ENCODE measurements around the gene DOC2B. TPM values are rescaled to one million over a fixed set of nuclear protein-coding genes. Genes with fewer than 3 reads are reported as not detected.

Gene DOC2B
- total and polyA plus RNA-seq, 2 of the 8 experiments (the other 6 are each of a cell fraction or from before 2014, with no cell fraction given), result 1.3 to 3.3 TPM

DNA sequence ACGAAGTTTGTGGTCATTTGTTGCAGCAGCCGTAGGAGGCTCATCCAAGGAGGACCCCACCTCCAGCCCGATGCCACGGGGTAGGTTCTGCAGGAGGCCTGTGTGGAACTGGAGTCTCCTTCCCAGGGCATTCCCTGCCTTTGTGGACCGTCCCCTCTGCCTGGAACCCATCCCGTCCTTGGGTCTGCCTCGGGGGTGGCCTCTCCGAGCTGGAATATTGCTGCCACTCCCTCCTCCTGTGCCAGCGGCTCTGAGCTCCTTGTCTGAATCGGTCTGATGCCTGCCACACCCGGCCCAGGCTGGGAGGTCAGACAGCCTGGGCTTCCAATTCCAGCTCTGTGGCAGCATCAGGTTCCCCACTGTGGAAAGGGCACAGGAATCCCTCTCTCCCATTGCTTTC, 18.8 kb downstream of the DOC2B start:
- Histone ChIP-seq H3K4me1 (replicated peaks in 1 of 4; ENCODE audit: control insufficient read depth in 3 of 4, insufficient read depth in 4 of 4, low read length in 3 of 4) (no peaks in the 10 kb centered on the region; a peak in 1 of 7 replicates), H3K23me2 (ENCODE audit: low read depth, low read length) (no peaks in the 10 kb centered on the region), H4K91ac (replicated peaks; ENCODE audit: insufficient read length, low read length) (no peak overlapping the region), H3K14ac (ENCODE audit: insufficient read length) (no peak overlapping the region), H3K79me1 (ENCODE audit: low read depth, low read length) (no peaks in the 10 kb centered on the region), H2BK12ac (ENCODE audit: low read depth, low read length) (no peak overlapping the region), H2BK5ac (ENCODE audit: low read depth, low read length) (no peak overlapping the region), H3K4ac (replicated peaks; ENCODE audit: insufficient read length, low read depth, low read length) (no peak overlapping the region), H3K9me3 (ENCODE audit: insufficient read depth in 2 of 2, low read depth in 1 of 2, low read length in 1 of 2) (no peaks in the 10 kb centered on the region), H3K36me3 (ENCODE audit: control insufficient read depth in 2 of 4, insufficient read depth in 4 of 4, low read length in 3 of 4) (no peaks in the 10 kb centered on the region), H2BK120ac (replicated peaks; ENCODE audit: low read depth, low read length) (no peak overlapping the region), H2AK5ac (ENCODE audit: low read depth, low read length) (no peak overlapping the region), H3K56ac (replicated peaks; ENCODE audit: insufficient read length, low read depth, low read length) (no peak overlapping the region), H3K27ac (ENCODE audit: low read depth, low read length) (no peak overlapping the region), H3K18ac (ENCODE audit: extremely low read depth, low read length) (no peak overlapping the region), H2BK15ac (ENCODE audit: low read length) (no peak overlapping the region), H4K8ac (ENCODE audit: extremely low read depth, insufficient read depth, low read length) (no peak overlapping the region), H4K20me1 (replicated peaks in 1 of 2; ENCODE audit: control insufficient read depth in 1 of 2, insufficient read depth in 2 of 2, low read length in 2 of 2) (no peaks in the 10 kb centered on the region), H2BK20ac (ENCODE audit: low read length) (no peak overlapping the region), H3K23ac (ENCODE audit: insufficient read length) (no peak overlapping the region), H4K5ac (ENCODE audit: insufficient read length, low read depth, low read length) (no peak overlapping the region), H2AFZ (ENCODE audit: low read length) (no peak overlapping the region), H3K79me2 (ENCODE audit: control insufficient read depth in 1 of 2, insufficient read depth in 2 of 2, low read length in 2 of 2) (no peaks in the 10 kb centered on the region), H3K9ac (replicated peaks in 1 of 4; ENCODE audit: extremely low read depth in 1 of 4, low read depth in 3 of 4, low read length in 3 of 4) (no peak overlapping the region), H3K27me3 (replicated peaks in 1 of 4; ENCODE audit: control insufficient read depth in 3 of 4, extremely low read depth in 1 of 4, insufficient read depth in 3 of 4, low read length in 3 of 4) (no peaks in the 10 kb centered on the region), H3K4me2 (ENCODE audit: insufficient read depth in 1 of 2, low read depth in 2 of 2, low read length in 2 of 2) (no peak overlapping the region), H3K4me3 (ENCODE audit: extremely low read depth in 1 of 4, insufficient read depth in 2 of 4, low read depth in 3 of 4, low read length in 4 of 4) (no peak overlapping the region)
- ChIA-PET CTCF (ENCODE audit: partially characterized antibody) (interaction anchor here (0.7 to 3.5 kb wide), 10 partner anchors 14 to 224 kb away, joined by 3 to 20 read pairs (median 4); no protein-coding TSS in a partner anchor), POLR2A (ENCODE audit: partially characterized antibody) (no interaction called here)
- TF ChIP-seq ASH2L (IDR thresholded peaks at IDR 0.05; ENCODE audit: low read length), result no peak
- FAIRE-seq (no peak), DNase-seq (ENCODE audit: low read depth in 1 of 2, low spot score in 2 of 2) (no peak)
- WGBS, 2 experiments (ENCODE audit: extremely low coverage in 1 of 2, insufficient coverage in 1 of 2, insufficient read length in 1 of 2, insufficient replicate concordance in 2 of 2, low coverage in 1 of 2, low lambda C conversion rate in 2 of 2, missing lambda C conversion rate in 1 of 2), result 83% methylated on average over 11 of the region's 11 CpGs; no CpG with 5 or more reads in 1 of the 2 experiments

Data from H1 (cell line).